H9 (cell line): ENCODE data around the gene ADAMTS13. TPM values are rescaled to one million over a fixed set of nuclear protein-coding genes. Genes with fewer than 3 reads are reported as not detected.

ENCODE experiments used
- DNase-seq: peaks from one replicate; pipeline ENCODE4 v3.0.0-alpha.2; 2017
- H2AFZ ChIP-seq: one replicate; pipeline ENCODE4 v1.6.1; 2013; ENCODE audit warnings: mild to moderate bottlenecking, low read length, control low read depth, moderate library complexity
- H2AK5ac ChIP-seq: 2 replicates; pipeline ENCODE4 v1.6.1; 2013; ENCODE audit warnings: low read length, control low read depth, mixed read lengths; ENCODE audit not compliant: insufficient read length
- H2BK120ac ChIP-seq: one replicate; pipeline ENCODE4 v1.6.1; 2013; ENCODE audit warnings: low read depth, mild to moderate bottlenecking, low read length, control low read depth, inconsistent platforms; ENCODE audit not compliant: poor library complexity, severe bottlenecking
- H2BK12ac ChIP-seq: 2 replicates; pipeline ENCODE4 v1.6.1; 2013; ENCODE audit warnings: low read length, control low read depth, mixed read lengths, low read depth; ENCODE audit not compliant: insufficient read length
- H2BK15ac ChIP-seq: 2 replicates; pipeline ENCODE4 v1.6.1; 2013; ENCODE audit warnings: low read depth, low read length, control low read depth
- H2BK20ac ChIP-seq: one replicate; pipeline ENCODE4 v1.6.1; 2013; ENCODE audit warnings: low read depth, mild to moderate bottlenecking, low read length, control low read depth, inconsistent platforms; ENCODE audit not compliant: poor library complexity, severe bottlenecking
- H2BK5ac ChIP-seq: 2 replicates; pipeline ENCODE4 v1.6.1; 2013; ENCODE audit warnings: low read length, control low read depth, mixed read lengths; ENCODE audit not compliant: insufficient read length
- H3K14ac ChIP-seq: 2 replicates; pipeline ENCODE4 v1.6.1; 2013; ENCODE audit warnings: low read length, control low read depth; ENCODE audit not compliant: insufficient read depth
- H3K18ac ChIP-seq: 2 replicates; pipeline ENCODE4 v1.6.1; 2013; ENCODE audit warnings: low read depth, mild to moderate bottlenecking, mixed read lengths, low read length, control low read depth; ENCODE audit not compliant: insufficient read length
- H3K23ac ChIP-seq: 2 replicates; pipeline ENCODE4 v1.6.1; 2013; ENCODE audit warnings: low read length, control low read depth, mixed read lengths, low read depth; ENCODE audit not compliant: insufficient read length
- H3K23me2 ChIP-seq: 2 replicates; pipeline ENCODE4 v1.6.1; 2013; ENCODE audit warnings: low read depth, mild to moderate bottlenecking, mixed read lengths, low read length, control low read depth; ENCODE audit not compliant: insufficient read length, poor library complexity, severe bottlenecking
- H3K27ac ChIP-seq: 2 replicates; pipeline ENCODE4 v1.5.1; 2013; ENCODE audit warnings: low read length, control low read depth, mixed read lengths, low read depth; ENCODE audit not compliant: insufficient read length
- H3K27me3 ChIP-seq: 2 replicates; pipeline ENCODE4 v1.6.1; 2013; ENCODE audit warnings: low read length, control low read depth, inconsistent platforms; ENCODE audit not compliant: insufficient read depth
- H3K4ac ChIP-seq: 2 replicates; pipeline ENCODE4 v1.6.1; 2013; ENCODE audit warnings: low read depth, mild to moderate bottlenecking, control low read depth, inconsistent platforms, low read length, moderate library complexity
- H3K4me1 ChIP-seq: 2 replicates; pipeline ENCODE4 v1.6.1; 2013; ENCODE audit warnings: low read length, control low read depth, inconsistent platforms; ENCODE audit not compliant: insufficient read depth
- H3K4me2 ChIP-seq: 2 replicates; pipeline ENCODE4 v1.6.1; 2013; ENCODE audit warnings: low read length, control low read depth, mixed read lengths; ENCODE audit not compliant: insufficient read length, insufficient read depth
- H3K56ac ChIP-seq: 2 replicates; pipeline ENCODE4 v1.6.1; 2013; ENCODE audit warnings: low read depth, mild to moderate bottlenecking, mixed read lengths, low read length, control low read depth; ENCODE audit not compliant: insufficient read length
- H3K79me1 ChIP-seq: 2 replicates; pipeline ENCODE4 v1.6.1; 2013; ENCODE audit warnings: low read depth, mild to moderate bottlenecking, moderate library complexity, low read length, control low read depth, inconsistent platforms; ENCODE audit not compliant: insufficient read depth, poor library complexity, severe bottlenecking
- H3K79me2 ChIP-seq: 2 replicates; pipeline ENCODE4 v1.6.1; 2013; ENCODE audit warnings: low read length, control low read depth, inconsistent platforms; ENCODE audit not compliant: insufficient read depth
- H3K9ac ChIP-seq: 2 replicates; pipeline ENCODE4 v1.6.1; 2013; ENCODE audit warnings: low read length, control low read depth, mixed read lengths; ENCODE audit not compliant: insufficient read length; ENCODE audit errors: extremely low read depth
- H3K9me3 ChIP-seq: one replicate; pipeline ENCODE4 v1.6.1; 2013; ENCODE audit warnings: low read depth, low read length, inconsistent platforms; ENCODE audit not compliant: control insufficient read depth
- H3T11ph ChIP-seq: one replicate; pipeline ENCODE4 v1.6.1; 2013; ENCODE audit warnings: mild to moderate bottlenecking, low read length, control low read depth, inconsistent platforms
- H4K20me1 ChIP-seq: one replicate; pipeline ENCODE4 v1.6.1; 2013; ENCODE audit not compliant: control insufficient read depth, insufficient read length, insufficient read depth
- H4K5ac ChIP-seq: 2 replicates; pipeline ENCODE4 v1.6.1; 2013; ENCODE audit warnings: low read depth, mild to moderate bottlenecking, mixed read lengths, low read length, control low read depth; ENCODE audit not compliant: insufficient read length
- H4K8ac ChIP-seq: replicated peaks from 2 replicates; pipeline ENCODE4 v1.6.1; 2013; ENCODE audit warnings: low read length, control low read depth, mixed read lengths, low read depth; ENCODE audit not compliant: insufficient read length
- H4K91ac ChIP-seq: 2 replicates; pipeline ENCODE4 v1.6.1; 2013; ENCODE audit warnings: low read depth, mild to moderate bottlenecking, moderate library complexity, mixed read lengths, low read length, control low read depth; ENCODE audit not compliant: insufficient read length
- H3K27ac Mint-ChIP-seq, 3 experiments: 2 replicates in 2 of 3; 3 replicates in 1 of 3; pipeline ENCODE4 v1.8.0; 2020 to 2021; ENCODE audit warnings: mixed read lengths in 3 of 3, mild to moderate bottlenecking in 1 of 3, moderate library complexity in 1 of 3
- H3K27me3 Mint-ChIP-seq: 2 replicates; pipeline ENCODE4 v1.8.0; 2021; ENCODE audit warnings: low read depth, mild to moderate bottlenecking, moderate library complexity, mixed read lengths
- H3K36me3 Mint-ChIP-seq, 3 experiments: 2 replicates in 2 of 3; 3 replicates in 1 of 3; pipeline ENCODE4 v1.8.0; 2020 to 2021; ENCODE audit warnings: low read depth in 3 of 3, mixed read lengths in 3 of 3; ENCODE audit not compliant: insufficient read depth in 1 of 3
- H3K4me1 Mint-ChIP-seq, 2 experiments: 2 replicates each; pipeline ENCODE4 v1.8.0; 2020; ENCODE audit warnings: mixed read lengths in 2 of 2
- H3K4me3 Mint-ChIP-seq, 2 experiments: 2 replicates in 1 of 2; 3 replicates in 1 of 2; pipeline ENCODE4 v1.8.0; 2020 to 2021; ENCODE audit warnings: mild to moderate bottlenecking in 2 of 2, mixed read lengths in 2 of 2, moderate library complexity in 1 of 2
- H3K9me3 Mint-ChIP-seq, 2 experiments: 2 replicates in 1 of 2; 3 replicates in 1 of 2; pipeline ENCODE4 v1.8.0; 2020; ENCODE audit warnings: mild to moderate bottlenecking in 2 of 2, mixed read lengths in 2 of 2, moderate library complexity in 1 of 2
- CTCF ChIP-seq: fragments of 200-600 bp; sonication (generic); conservative IDR thresholded peaks from 3 replicates; pipeline ENCODE4 v1.8.0; 2021; ENCODE audit warnings: antibody characterized with exemption, mild to moderate bottlenecking
- WGBS: extraction: QIAGEN DNeasy Blood & Tissue Kit; methylation state at CpG from one replicate; pipeline ENCODE4 v1.1.7; 2013; ENCODE audit warnings: missing lambda C conversion rate, low lambda C conversion rate, mixed read lengths; ENCODE audit not compliant: insufficient read length; ENCODE audit errors: extremely low coverage; 5-methylcytosine and 5-hydroxymethylcytosine counted together
- total RNA-seq: library from RNA; stranded (reverse); gene quantifications from 2 replicates; pipeline ENCODE4 v1.2.1, GENCODE V29; 2021

ADAMTS13 gene
- total RNA-seq, 1 experiment from 2014 or later: 8.8 TPM

- peaks cover 6% of the 10 kb centered on the region for H3K23me2 ChIP-seq
- H2BK20ac ChIP-seq: no peak overlapping the region
- H3K9me3 ChIP-seq: no peaks in the 10 kb centered on the region
- no peak overlapping the region for H3K23ac ChIP-seq
- Mint-ChIP-seq H3K9me3 (no peaks in the 10 kb centered on the region; a peak in 1 of 5 replicates), H3K27me3 (peaks cover 2% of the 10 kb centered on the region; the same call in 1 of the 2 replicates), H3K4me1 (peaks cover 10 to 23% of the 10 kb centered on the region in 2 experiments), H3K36me3 (peaks cover 0 to 14% (median 5%) of the 10 kb centered on the region in 3 experiments; a peak in 4 of 7 replicates), H3K4me3 (no peak overlapping the region), H3K27ac (no peak overlapping the region)
- no peak overlapping the region for H3K56ac ChIP-seq
- no peak overlapping the region for H3K9ac ChIP-seq
- H2AFZ ChIP-seq: no peak overlapping the region
- H3K4ac ChIP-seq: no peak overlapping the region
- no peak overlapping the region for H4K8ac ChIP-seq
- no peak overlapping the region for H3K18ac ChIP-seq
- no peaks in the 10 kb centered on the region for H3K79me1 ChIP-seq
- H3K4me2 ChIP-seq: no peak overlapping the region
- H2AK5ac ChIP-seq: no peak overlapping the region
- no peak overlapping the region for H2BK120ac ChIP-seq
- no peaks in the 10 kb centered on the region for H3K27me3 ChIP-seq
- no peak for TF ChIP-seq CTCF
- no peak overlapping the region for H4K5ac ChIP-seq
- no peak for DNase-seq
- H3K4me1 ChIP-seq: peaks cover 7% of the 10 kb centered on the region; the same call in 1 of the 2 replicates
- H2BK15ac ChIP-seq: no peak overlapping the region
- H4K20me1 ChIP-seq: peaks cover 2% of the 10 kb centered on the region
- H3K14ac ChIP-seq: no peak overlapping the region
- WGBS: no CpG with 5 or more reads among the region's 10 CpGs
- no peak overlapping the region for H4K91ac ChIP-seq
- no peak overlapping the region for H3K27ac ChIP-seq
- H2BK5ac ChIP-seq: no peak overlapping the region
- no peak overlapping the region for H2BK12ac ChIP-seq
- no peak overlapping the region for H3T11ph ChIP-seq
- no peaks in the 10 kb centered on the region for H3K79me2 ChIP-seq
These were observed 42.5 kb downstream of the ADAMTS13 start for GRCh38 chr9:133464638-133465037.
